Measurements from ENCODE around the gene SS18L1.

DNA sequence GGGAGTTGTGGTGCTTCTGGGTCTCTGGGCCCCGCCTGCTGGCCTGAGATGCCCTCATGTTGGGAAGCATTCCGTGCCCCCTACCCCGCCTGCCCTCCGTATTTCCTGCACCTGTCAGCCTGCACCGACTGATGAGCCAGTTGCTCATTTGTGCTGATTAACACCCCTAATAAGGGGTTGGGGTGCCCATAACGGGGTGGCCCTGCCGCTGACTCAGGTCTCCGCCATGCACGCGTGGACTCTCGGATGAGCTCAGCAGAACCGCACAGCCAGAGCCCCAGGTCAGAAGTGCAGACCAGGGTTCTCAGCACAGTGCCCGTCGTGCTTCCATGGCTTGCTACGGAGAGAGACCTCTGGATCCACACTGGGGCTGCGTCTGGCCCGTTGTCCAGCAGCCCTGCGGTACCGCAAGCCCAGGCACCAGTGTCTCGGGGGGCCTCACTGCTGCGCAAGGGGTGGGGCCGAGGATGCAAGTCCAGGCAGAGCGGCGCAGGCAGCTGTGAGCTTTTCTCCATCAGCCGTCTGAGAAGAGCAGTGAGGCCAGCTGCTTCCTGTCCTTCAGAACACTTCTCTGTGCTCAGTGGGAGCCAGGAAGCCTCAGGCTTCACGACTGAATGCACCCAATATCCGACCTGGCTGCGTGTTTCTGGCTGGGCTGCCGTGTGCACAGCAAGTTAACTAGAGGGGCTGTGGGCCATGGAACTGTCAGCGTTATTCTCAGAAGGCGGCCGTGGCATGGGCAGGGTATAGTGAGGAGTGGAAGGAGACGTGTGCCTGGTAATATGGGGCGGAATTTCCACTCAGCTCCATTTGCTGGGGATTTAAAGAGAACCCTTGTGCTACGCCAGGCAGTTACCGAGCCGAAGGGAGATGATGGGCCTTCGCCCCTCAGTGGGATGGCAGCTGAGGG is 57.9 kb downstream of the SS18L1 start:
- TF ChIP-seq EZH2phosphoT487 (IDR thresholded peaks at IDR 0.05; ENCODE audit: borderline replicate concordance, low read depth) (no peak), RCOR1 (IDR thresholded peaks at IDR 0.05; ENCODE audit: low read length) (no peak), GABPA (IDR thresholded peaks at IDR 0.05; ENCODE audit: low read depth) (no peak), TAF1 (IDR thresholded peaks at IDR 0.05; ENCODE audit: borderline replicate concordance, low read depth, low read length) (no peak), CHD2 (IDR thresholded peaks at IDR 0.05; ENCODE audit: low read length, partially characterized antibody) (no peak)
- TF ChIP-seq, protein P1, sequence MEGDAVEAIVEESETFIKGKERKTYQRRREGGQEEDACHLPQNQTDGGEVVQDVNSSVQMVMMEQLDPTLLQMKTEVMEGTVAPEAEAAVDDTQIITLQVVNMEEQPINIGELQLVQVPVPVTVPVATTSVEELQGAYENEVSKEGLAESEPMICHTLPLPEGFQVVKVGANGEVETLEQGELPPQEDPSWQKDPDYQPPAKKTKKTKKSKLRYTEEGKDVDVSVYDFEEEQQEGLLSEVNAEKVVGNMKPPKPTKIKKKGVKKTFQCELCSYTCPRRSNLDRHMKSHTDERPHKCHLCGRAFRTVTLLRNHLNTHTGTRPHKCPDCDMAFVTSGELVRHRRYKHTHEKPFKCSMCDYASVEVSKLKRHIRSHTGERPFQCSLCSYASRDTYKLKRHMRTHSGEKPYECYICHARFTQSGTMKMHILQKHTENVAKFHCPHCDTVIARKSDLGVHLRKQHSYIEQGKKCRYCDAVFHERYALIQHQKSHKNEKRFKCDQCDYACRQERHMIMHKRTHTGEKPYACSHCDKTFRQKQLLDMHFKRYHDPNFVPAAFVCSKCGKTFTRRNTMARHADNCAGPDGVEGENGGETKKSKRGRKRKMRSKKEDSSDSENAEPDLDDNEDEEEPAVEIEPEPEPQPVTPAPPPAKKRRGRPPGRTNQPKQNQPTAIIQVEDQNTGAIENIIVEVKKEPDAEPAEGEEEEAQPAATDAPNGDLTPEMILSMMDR (IDR thresholded peaks at IDR 0.05) = no peak

Data from SK-N-SH (cell line).